ENCODE measurements around the gene NRBF2. TPM values are rescaled to one million over a fixed set of nuclear protein-coding genes. Genes with fewer than 3 reads are reported as not detected.
"Not testable (repeated sequence)": the region's sequence is repeated elsewhere in the genome, so short reads cannot be mapped to it uniquely, and the experiment has no call there.

Gene NRBF2
- 8.5 TPM for total RNA-seq
- long read RNA-seq, transcript NRBF2-201 (4 exons, 1,853 nt), result major isoform, 22 of 23 reads
- long read RNA-seq, partial matches to known transcripts, result 0 of 23 reads
- long read RNA-seq, other reads (novel, unspliced or antisense), result 1 of 23 reads

DNA sequence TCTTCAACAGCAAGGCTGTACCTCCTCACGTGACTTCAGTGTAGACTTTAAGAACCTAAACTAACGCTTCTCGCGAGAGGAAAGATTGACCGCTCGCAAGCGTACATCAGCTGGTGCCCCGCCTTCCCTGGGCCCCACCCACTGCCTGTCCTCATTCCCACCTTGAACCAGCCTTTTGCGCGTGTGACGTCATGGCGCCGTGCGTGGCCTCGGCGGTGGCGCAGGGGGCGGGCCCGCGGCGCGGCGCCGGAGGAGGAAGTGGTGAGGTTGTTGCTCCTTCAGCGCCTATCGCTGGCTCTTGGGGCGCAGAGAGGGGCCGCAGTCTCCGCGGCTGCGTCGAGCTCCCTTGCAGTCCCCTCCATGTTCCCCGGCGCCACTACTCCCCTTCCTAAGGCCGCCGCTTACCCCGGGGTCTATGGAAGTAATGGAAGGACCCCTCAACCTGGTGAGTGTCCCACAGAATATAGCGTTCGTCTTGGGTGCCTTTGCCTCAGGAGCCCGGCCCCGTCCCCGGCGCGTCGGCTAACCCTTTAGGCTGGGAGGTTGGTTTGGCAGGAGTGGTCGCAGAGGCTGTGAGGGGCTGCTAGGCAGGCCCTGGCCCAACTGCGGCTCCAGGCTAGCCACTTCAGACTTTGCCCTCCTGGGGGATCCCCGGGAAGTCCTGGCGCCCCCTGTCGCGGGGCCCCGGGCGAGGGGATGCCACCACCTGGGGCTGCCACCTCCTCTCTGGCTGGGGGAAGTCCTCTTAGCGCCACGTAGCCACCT, at the start of gene NRBF2:
NRBF2 (plus strand) TSS at position 273 of the 765 bp plus-strand sequence; CDS start at position 416, 143 bp downstream.
- intact Hi-C loops (cut with micrococcal nuclease), result no loop called here
- ATAC-seq (peak; percentile 100), DNase-seq (peak; percentile 99)

GRCh38 chr10:63083406-63083805, 49.7 kb upstream of the NRBF2 start:
- not testable (repeated sequence) for DNase-seq, ATAC-seq
- intact Hi-C loops (cut with micrococcal nuclease), result loop anchor here (5.0 to 10.0 kb wide), 2 partner anchors 71 to 491 kb away; no protein-coding TSS in a partner anchor

- ATAC-seq (peak; percentile 92), DNase-seq (peak; percentile 45)
- intact Hi-C loops (cut with micrococcal nuclease), result loop anchor here (5.0 to 10.0 kb wide), 2 partner anchors 71 to 492 kb away; no protein-coding TSS in a partner anchor
Measured at GRCh38 chr10:63083904-63084689, 49.0 kb upstream of the NRBF2 start.

DNA sequence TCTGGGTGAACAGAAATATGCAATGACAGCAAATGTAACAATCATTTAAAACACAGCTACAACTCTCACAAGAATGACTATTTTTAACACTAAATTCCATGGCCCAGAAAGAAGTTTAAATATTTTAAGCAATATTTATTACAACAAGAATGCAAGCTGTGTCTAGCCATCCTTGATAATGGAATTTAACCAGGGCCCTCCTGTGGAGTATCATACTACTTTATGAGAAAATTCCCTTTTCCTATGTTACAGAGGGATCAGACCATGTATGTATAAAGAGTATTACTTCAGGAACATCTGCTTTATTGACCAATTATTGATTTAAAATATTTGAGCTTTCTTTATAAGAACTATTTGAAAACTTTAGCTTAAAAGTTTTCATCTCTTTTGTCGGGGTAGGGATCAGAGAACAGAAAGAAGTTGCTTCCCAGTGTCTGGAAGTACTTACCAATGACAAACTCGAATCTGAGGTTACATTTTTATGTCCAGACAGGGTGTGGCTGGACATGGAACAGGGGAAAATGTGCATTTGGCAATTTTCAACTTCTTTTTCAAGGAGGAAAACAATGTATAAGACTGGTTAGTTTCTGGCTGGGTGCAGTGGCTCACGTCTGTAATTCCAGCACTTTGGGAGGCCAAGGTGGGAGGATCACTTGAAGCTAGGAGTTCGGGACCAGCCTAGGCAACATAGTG, 48.3 kb upstream of the NRBF2 start:
- DNase-seq (no peak), ATAC-seq (no peak)
- intact Hi-C loops (cut with micrococcal nuclease), result loop anchor here (5.0 to 10.0 kb wide), 2 partner anchors 70 to 493 kb away; no protein-coding TSS in a partner anchor

DNA sequence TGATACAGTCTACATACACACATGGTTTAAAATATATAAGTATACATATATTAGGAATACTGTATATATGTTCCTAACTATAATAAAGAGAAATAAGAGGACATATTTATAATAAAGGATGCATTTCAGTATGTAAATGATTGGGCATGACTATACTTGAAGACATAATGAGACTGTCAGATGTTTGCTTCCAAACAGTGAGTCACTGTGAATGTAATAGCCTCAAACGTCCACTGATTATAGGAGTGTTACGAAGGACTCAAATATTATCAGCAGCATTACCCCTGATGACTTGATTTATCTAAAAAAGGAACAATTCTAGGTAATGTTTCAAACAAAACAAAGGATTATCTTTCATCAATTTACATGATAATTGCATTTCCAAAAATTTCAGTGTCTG, 39.9 kb upstream of the NRBF2 start:
- ATAC-seq, result no peak
- intact Hi-C loops (cut with micrococcal nuclease), result no loop called here

GRCh38 chr10:63094405-63094804, 38.7 kb upstream of the NRBF2 start:
- DNase-seq, result no peak
- ATAC-seq, result no peak
- intact Hi-C loops (cut with micrococcal nuclease), result no loop called here

More for the DNA sequence above, 39.9 kb upstream of the NRBF2 start:
- no peak for DNase-seq

DNA sequence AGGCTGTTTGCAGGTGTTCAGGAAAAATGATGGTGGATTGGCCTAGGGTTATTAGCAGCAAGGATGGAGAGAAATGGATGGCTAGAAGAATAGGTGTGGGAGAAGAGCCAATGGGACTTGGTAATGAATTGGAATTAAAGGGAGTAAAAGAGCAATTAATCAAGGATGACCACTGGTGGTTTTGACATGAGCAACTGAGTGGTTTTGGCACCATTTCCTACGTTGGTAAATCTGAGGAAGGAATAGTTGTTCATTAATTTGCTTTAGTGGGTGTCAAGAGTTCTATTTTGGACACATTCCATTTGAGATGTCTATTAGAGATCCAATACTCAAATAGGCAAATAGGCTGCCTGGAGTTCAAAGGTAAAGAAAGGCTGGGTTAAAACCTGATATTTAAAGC, 38.2 kb upstream of the NRBF2 start:
- intact Hi-C loops (cut with micrococcal nuclease), result no loop called here
- DNase-seq (no peak), ATAC-seq (no peak)

- ATAC-seq, result no peak
- no peak for DNase-seq
- intact Hi-C loops (cut with micrococcal nuclease), result no loop called here
Measured at GRCh38 chr10:63099734-63100133, 33.4 kb upstream of the NRBF2 start.

GRCh38 chr10:63101091-63101490, 32.0 kb upstream of the NRBF2 start:
- intact Hi-C loops (cut with micrococcal nuclease); DNase-seq; ATAC-seq: not testable (repeated sequence)

GRCh38 chr10:63102279-63102883, 30.7 kb upstream of the NRBF2 start:
- ATAC-seq; intact Hi-C loops (cut with micrococcal nuclease): not testable (repeated sequence)

DNA sequence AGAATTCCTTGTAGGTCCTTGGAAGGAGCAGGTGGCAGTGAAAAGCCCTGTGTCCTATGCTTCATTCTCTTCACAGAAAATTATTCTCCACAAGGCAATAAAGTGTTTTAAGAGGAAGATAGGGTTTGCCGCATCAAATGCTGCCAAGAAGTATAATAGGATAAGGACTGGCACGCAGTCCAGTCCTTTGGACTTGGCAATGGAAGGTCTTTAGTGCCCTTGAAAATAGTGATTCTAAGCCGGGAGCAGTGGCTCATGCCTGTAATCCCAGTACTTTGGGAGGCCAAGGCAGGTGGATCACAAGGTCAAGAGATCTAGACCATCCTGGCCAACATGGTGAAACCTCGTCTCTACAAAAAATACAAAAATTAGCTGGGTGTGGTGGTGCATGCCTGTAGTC, 29.9 kb upstream of the NRBF2 start:
- DNase-seq; intact Hi-C loops (cut with micrococcal nuclease): not testable (repeated sequence)
- ATAC-seq, result peak; percentile 82

More at GRCh38 chr10:63102279-63102883, 30.7 kb upstream of the NRBF2 start:
- DNase-seq, result not testable (repeated sequence)

GRCh38 chr10:63103971-63104409, 29.1 kb upstream of the NRBF2 start:
- ATAC-seq, result no peak
- intact Hi-C loops (cut with micrococcal nuclease), result no loop called here

DNA sequence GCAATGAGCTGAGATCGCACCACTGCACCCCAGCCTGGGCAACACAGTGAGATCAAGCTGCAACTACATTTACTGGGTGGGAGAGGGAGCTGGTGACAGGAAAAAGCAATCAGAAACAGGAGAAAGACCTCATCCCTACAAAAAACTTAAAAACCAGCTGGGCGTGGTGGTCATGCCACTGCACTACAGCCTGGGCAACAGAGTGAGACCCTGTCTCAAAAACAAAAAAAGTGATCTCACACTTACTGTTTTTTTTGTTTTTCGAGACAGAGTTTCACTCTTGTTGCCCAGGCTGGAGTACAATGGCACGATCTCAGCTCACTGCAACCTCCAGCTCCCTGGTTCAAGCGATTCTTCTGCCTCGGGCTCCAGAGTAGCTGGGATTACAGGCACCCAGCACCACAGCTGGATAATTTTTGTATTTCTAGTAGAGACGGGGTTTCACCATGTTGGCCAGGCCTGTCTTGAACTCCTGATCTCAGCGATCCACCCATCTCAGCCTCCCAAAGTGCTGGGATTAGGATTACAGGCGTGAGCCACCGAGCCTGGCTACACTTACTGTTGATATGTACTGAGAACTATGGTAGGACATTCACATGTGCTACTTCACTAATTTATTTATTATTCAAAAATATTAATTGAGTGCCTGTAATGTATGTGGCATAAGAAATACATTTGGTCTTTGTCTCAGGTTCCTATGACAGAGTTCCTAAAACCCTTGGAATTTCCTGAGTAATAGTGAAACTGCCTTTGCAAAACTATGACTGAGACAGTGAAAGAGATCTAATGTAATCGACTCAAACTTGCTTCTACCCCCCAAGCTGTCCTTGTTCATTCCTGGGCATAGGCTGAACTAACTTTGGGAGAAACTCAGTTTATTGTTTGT, 27.7 kb upstream of the NRBF2 start:
- DNase-seq, result no peak
- intact Hi-C loops (cut with micrococcal nuclease), result no loop called here
- ATAC-seq, result peak; percentile 23

More at GRCh38 chr10:63103971-63104409, 29.1 kb upstream of the NRBF2 start:
- DNase-seq, result no peak

GRCh38 chr10:63106111-63106755, 26.9 kb upstream of the NRBF2 start:
- peak; percentile 52 for DNase-seq
- ATAC-seq, result peak; percentile 59
- intact Hi-C loops (cut with micrococcal nuclease), result no loop called here

DNA sequence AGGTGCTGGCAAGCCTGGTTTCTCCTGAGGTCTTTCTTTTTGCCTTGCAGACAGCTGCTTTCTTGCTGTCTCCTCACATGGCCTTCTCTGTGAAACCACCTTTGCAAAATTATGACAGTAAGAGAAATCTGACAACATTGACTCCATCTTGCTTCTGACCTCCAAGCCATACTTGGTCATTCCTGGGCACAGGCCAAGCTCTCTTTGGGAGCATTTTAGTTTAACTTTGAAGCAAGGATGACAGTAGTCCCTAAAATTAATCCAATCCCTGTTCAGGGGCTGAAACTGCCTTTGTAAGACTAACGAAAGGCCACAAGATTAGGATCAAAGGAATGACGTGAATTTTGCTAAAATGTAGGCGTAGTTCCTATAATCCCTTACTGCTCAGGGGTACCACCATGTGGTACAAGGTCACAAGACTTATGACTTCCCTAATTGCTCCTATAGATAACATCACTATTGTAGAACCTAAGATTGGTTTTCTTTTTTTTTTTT, 25.1 kb upstream of the NRBF2 start:
- intact Hi-C loops (cut with micrococcal nuclease), result no loop called here
- DNase-seq (no peak), ATAC-seq (no peak)

- intact Hi-C loops (cut with micrococcal nuclease), result no loop called here
- no peak for DNase-seq
- ATAC-seq, result no peak
Measured at GRCh38 chr10:63110940-63111339, 22.2 kb upstream of the NRBF2 start.
